ENCODE results near the gene RIIAD1.
"Not testable (repeated sequence)": the region's sequence is repeated elsewhere in the genome, so short reads cannot be mapped to it uniquely, and the experiment has no call there.

RIIAD1 gene

GRCh38 chr1:151769270-151769669, 47.9 kb downstream of the RIIAD1 start:
- DNase-seq; in situ Hi-C loops (cut with HindIII; ENCODE audit: low pct_ligation_motif_present, low pct_unique_long_range_greater_than_20kb, low sequenced_read_pairs): not testable (repeated sequence)

GRCh38 chr1:151773702-151774101, 52.4 kb downstream of the RIIAD1 start:
- DNase-seq = peak; percentile 80
- in situ Hi-C loops (cut with HindIII; ENCODE audit: low pct_ligation_motif_present, low pct_unique_long_range_greater_than_20kb, low sequenced_read_pairs) = no loop called here

GRCh38 chr1:151774256-151774922, 53.1 kb downstream of the RIIAD1 start:
- in situ Hi-C loops (cut with HindIII; ENCODE audit: low pct_ligation_motif_present, low pct_unique_long_range_greater_than_20kb, low sequenced_read_pairs) = no loop called here

GRCh38 chr1:151775894-151776664, 54.8 kb downstream of the RIIAD1 start:
- DNase-seq = no peak
- in situ Hi-C loops (cut with HindIII; ENCODE audit: low pct_ligation_motif_present, low pct_unique_long_range_greater_than_20kb, low sequenced_read_pairs) = no loop called here

More at GRCh38 chr1:151774256-151774922, 53.1 kb downstream of the RIIAD1 start:
- no peak for DNase-seq

- in situ Hi-C loops (cut with HindIII; ENCODE audit: low pct_ligation_motif_present, low pct_unique_long_range_greater_than_20kb, low sequenced_read_pairs) = no loop called here
These were observed 55.3 kb downstream of the RIIAD1 start for GRCh38 chr1:151776665-151777062.

GRCh38 chr1:151777317-151777716, 56.0 kb downstream of the RIIAD1 start:
- in situ Hi-C loops (cut with HindIII; ENCODE audit: low pct_ligation_motif_present, low pct_unique_long_range_greater_than_20kb, low sequenced_read_pairs) = no loop called here
- DNase-seq = no peak

More at GRCh38 chr1:151776665-151777062, 55.3 kb downstream of the RIIAD1 start:
- no peak for DNase-seq
